ENCODE results near the gene ISG20. TPM values are rescaled to one million over a fixed set of nuclear protein-coding genes. Genes with fewer than 3 reads are reported as not detected.

The ISG20 gene
- total and polyA plus RNA-seq, 2 of the 8 experiments (the other 6 are each of a cell fraction or from before 2014, with no cell fraction given) = 2.9 to 5.2 TPM

DNA sequence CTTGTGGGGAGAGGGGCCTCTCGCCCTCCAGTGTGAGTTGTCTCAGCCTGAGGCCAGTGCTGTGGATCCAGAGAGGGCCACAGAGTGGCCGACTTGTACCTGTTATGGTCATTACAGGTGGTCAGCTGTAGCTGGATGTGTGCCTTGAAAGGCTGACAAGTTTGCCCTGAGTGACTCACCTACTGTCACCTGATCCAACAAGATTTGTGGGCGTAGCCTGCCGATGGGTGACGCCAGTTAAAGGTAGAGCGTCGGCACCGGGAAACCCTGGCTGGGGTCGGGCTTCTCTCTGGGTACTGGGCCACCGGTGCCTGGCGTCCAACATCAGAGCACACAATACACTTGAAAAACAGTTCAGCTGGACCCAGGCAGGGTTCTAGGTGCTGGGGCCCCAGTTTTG is 2.8 kb upstream of the ISG20 start:
- ChIA-PET POLR2A (ENCODE audit: partially characterized antibody) (interaction anchor here (0.5 to 5.9 kb wide), 10 partner anchors 11 to 397 kb away, joined by 3 to 52 read pairs (median 4); partner anchors contain the start of gene AEN), CTCF (ENCODE audit: partially characterized antibody) (interaction anchor here (0.6 to 2.2 kb wide), 6 partner anchors 11 to 214 kb away, joined by 3 to 8 read pairs (median 4); no protein-coding TSS in a partner anchor)
- Histone ChIP-seq H2AFZ (ENCODE audit: low read length) (no peak overlapping the region), H4K20me1 (replicated peaks in 1 of 2; ENCODE audit: control insufficient read depth in 1 of 2, insufficient read depth in 2 of 2, low read length in 2 of 2) (peaks cover 13% of the 10 kb centered on the region in 2 experiments), H2BK12ac (ENCODE audit: low read depth, low read length) (no peak overlapping the region), H4K91ac (replicated peaks; ENCODE audit: insufficient read length, low read length) (no peak overlapping the region), H3K9ac (replicated peaks in 1 of 4; ENCODE audit: extremely low read depth in 1 of 4, low read depth in 3 of 4, low read length in 3 of 4) (no peak overlapping the region), H3K36me3 (ENCODE audit: control insufficient read depth in 2 of 4, insufficient read depth in 4 of 4, low read length in 3 of 4) (peaks cover 10 to 33% (median 13%) of the 10 kb centered on the region in 4 experiments), H3K27me3 (replicated peaks in 1 of 4; ENCODE audit: control insufficient read depth in 3 of 4, extremely low read depth in 1 of 4, insufficient read depth in 3 of 4, low read length in 3 of 4) (no peaks in the 10 kb centered on the region), H3K27ac (ENCODE audit: low read depth, low read length) (no peak overlapping the region), H3K14ac (ENCODE audit: insufficient read length) (no peak overlapping the region), H3K9me3 (ENCODE audit: insufficient read depth in 2 of 2, low read depth in 1 of 2, low read length in 1 of 2) (no peaks in the 10 kb centered on the region), H3K18ac (ENCODE audit: extremely low read depth, low read length) (no peak overlapping the region), H2AK5ac (ENCODE audit: low read depth, low read length) (no peak overlapping the region), H3K4me1 (replicated peaks in 1 of 4; ENCODE audit: control insufficient read depth in 3 of 4, insufficient read depth in 4 of 4, low read length in 3 of 4) (peaks cover 5 to 19% (median 16%) of the 10 kb centered on the region in 4 experiments), H2BK15ac (ENCODE audit: low read length) (no peak overlapping the region), H3K4me3 (ENCODE audit: extremely low read depth in 1 of 4, insufficient read depth in 2 of 4, low read depth in 3 of 4, low read length in 4 of 4) (no peak overlapping the region), H4K8ac (ENCODE audit: extremely low read depth, insufficient read depth, low read length) (0 out of 2 replicates have a peak overlapping the region, but pooled peaks have one; percentile 46), H3K23me2 (ENCODE audit: low read depth, low read length) (no peaks in the 10 kb centered on the region), H3K79me2 (ENCODE audit: control insufficient read depth in 1 of 2, insufficient read depth in 2 of 2, low read length in 2 of 2) (no peaks in the 10 kb centered on the region), H3K56ac (replicated peaks; ENCODE audit: insufficient read length, low read depth, low read length) (no peak overlapping the region), H3K4me2 (ENCODE audit: insufficient read depth in 1 of 2, low read depth in 2 of 2, low read length in 2 of 2) (no peak overlapping the region; a peak in 1 of 4 replicates), H3K23ac (ENCODE audit: insufficient read length) (no peak overlapping the region), H3K4ac (replicated peaks; ENCODE audit: insufficient read length, low read depth, low read length) (no peak overlapping the region), H2BK120ac (replicated peaks; ENCODE audit: low read depth, low read length) (no peak overlapping the region), H4K5ac (ENCODE audit: insufficient read length, low read depth, low read length) (no peak overlapping the region), H3K79me1 (ENCODE audit: low read depth, low read length) (peaks cover 7% of the 10 kb centered on the region; the same call in 1 of the 2 replicates), H2BK5ac (ENCODE audit: low read depth, low read length) (peak overlapping the region; percentile 32; the same call in 1 of the 2 replicates), H2BK20ac (ENCODE audit: low read length) (no peak overlapping the region)
- DNase-seq (ENCODE audit: low read depth in 1 of 2, low spot score in 2 of 2) = peak in 1 of 2 experiments; percentile 59
- no peak for FAIRE-seq
- 73% methylated on average over 11 of the region's 11 CpGs; no CpG with 5 or more reads in 1 of the 2 experiments for WGBS, 2 experiments (ENCODE audit: extremely low coverage in 1 of 2, insufficient coverage in 1 of 2, insufficient read length in 1 of 2, insufficient replicate concordance in 2 of 2, low coverage in 1 of 2, low lambda C conversion rate in 2 of 2, missing lambda C conversion rate in 1 of 2)
- TF ChIP-seq JUND (IDR thresholded peaks at IDR 0.05; ENCODE audit: low read length) = peak; percentile 86
- TF ChIP-seq TCF12 (IDR thresholded peaks at IDR 0.05; ENCODE audit: low read depth, low read length) = no peak
- no peak for TF ChIP-seq RFX5 (IDR thresholded peaks at IDR 0.05; ENCODE audit: borderline replicate concordance, low read depth, low read length)
- TF ChIP-seq SP4 (IDR thresholded peaks at IDR 0.05; ENCODE audit: low read length) = no peak
- no peak for TF ChIP-seq TAF1 (IDR thresholded peaks at IDR 0.05; ENCODE audit: low read depth, low read length)
- TF ChIP-seq HDAC2 (IDR thresholded peaks at IDR 0.05; ENCODE audit: borderline replicate concordance in 1 of 2, low read depth in 2 of 2, low read length in 2 of 2) = no peak
- no peak for TF ChIP-seq JUN (IDR thresholded peaks at IDR 0.05; ENCODE audit: low read depth, low read length)
- TF ChIP-seq, protein P1, sequence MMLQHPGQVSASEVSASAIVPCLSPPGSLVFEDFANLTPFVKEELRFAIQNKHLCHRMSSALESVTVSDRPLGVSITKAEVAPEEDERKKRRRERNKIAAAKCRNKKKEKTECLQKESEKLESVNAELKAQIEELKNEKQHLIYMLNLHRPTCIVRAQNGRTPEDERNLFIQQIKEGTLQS (IDR thresholded peaks at IDR 0.05; ENCODE audit: insufficient read depth, low read depth, low read length) = no peak
